Measurements from ENCODE around the gene ANKRD16.
"Not testable (repeated sequence)": the region's sequence is repeated elsewhere in the genome, so short reads cannot be mapped to it uniquely, and the experiment has no call there.

Gene ANKRD16

GRCh38 chr10:5832946-5833345 is 56.7 kb downstream of the ANKRD16 start:
- no peak for DNase-seq

GRCh38 chr10:5831446-5831782 is 58.3 kb downstream of the ANKRD16 start:
- no peak for DNase-seq

GRCh38 chr10:5830629-5831445 is 58.9 kb downstream of the ANKRD16 start:
- DNase-seq: no peak

GRCh38 chr10:5829267-5829666 is 60.4 kb downstream of the ANKRD16 start:
- no peak for DNase-seq

GRCh38 chr10:5828725-5829124 is 61.0 kb downstream of the ANKRD16 start:
- DNase-seq: no peak

GRCh38 chr10:5827841-5828240 is 61.9 kb downstream of the ANKRD16 start:
- DNase-seq: no peak

GRCh38 chr10:5826511-5826910 is 63.2 kb downstream of the ANKRD16 start:
- DNase-seq: not testable (repeated sequence)

- peak; percentile 45 for DNase-seq
Observed at GRCh38 chr10:5818894-5819293, 70.8 kb downstream of the ANKRD16 start.

GRCh38 chr10:5818048-5818331 is 71.7 kb downstream of the ANKRD16 start:
- no peak for DNase-seq

GRCh38 chr10:5817322-5818047 is 72.2 kb downstream of the ANKRD16 start:
- DNase-seq: peak; percentile 27

- no peak for DNase-seq
Observed at GRCh38 chr10:5816170-5816569, 73.5 kb downstream of the ANKRD16 start.

- DNase-seq: no peak
Observed at GRCh38 chr10:5814110-5815107, 75.3 kb downstream of the ANKRD16 start.

- DNase-seq: peak; percentile 96
Observed at GRCh38 chr10:5813341-5814109, 76.2 kb downstream of the ANKRD16 start, which contains the start of gene GDI2. GDI2 (minus strand) TSS chr10:5813434; CDS start chr10:5813258, 176 bp downstream.

- DNase-seq: no peak
Observed at GRCh38 chr10:5813091-5813340, 76.7 kb downstream of the ANKRD16 start.

- peak; percentile 32 for DNase-seq
Observed at GRCh38 chr10:5812283-5813090, 77.2 kb downstream of the ANKRD16 start.
